ENCODE measurements around the gene SLC35A3. TPM values are rescaled to one million over a fixed set of nuclear protein-coding genes. Genes with fewer than 3 reads are reported as not detected.

The SLC35A3 gene
- total and polyA plus RNA-seq, 10 of the 15 experiments (the other 5 are each of a cell fraction or from before 2014, with no cell fraction given): 3.6 to 24.3 (median 15.4) TPM

- Histone ChIP-seq H3K9ac (ENCODE audit: control insufficient read depth, insufficient read depth, low read length) (no peak overlapping the region), H2AFZ (ENCODE audit: control insufficient read depth, low read depth, low read length) (no peak overlapping the region), H3K79me2 (ENCODE audit: control insufficient read depth, insufficient read depth, low read length) (no peaks in the 10 kb centered on the region), H3K4me2 (ENCODE audit: control insufficient read depth, insufficient read depth) (no peak overlapping the region), H4K20me1 (ENCODE audit: control insufficient read depth, insufficient read depth) (no peaks in the 10 kb centered on the region), H3K27me3 (replicated peaks in 1 of 2; ENCODE audit: control insufficient read depth in 2 of 2, insufficient read depth in 2 of 2, low read length in 1 of 2) (no peaks in the 10 kb centered on the region), H3K4me1 (ENCODE audit: control insufficient read depth, insufficient read depth, low read length) (no peaks in the 10 kb centered on the region), H3K9me3 (replicated peaks; ENCODE audit: control insufficient read depth, insufficient read depth, low read length) (no peaks in the 10 kb centered on the region; the same call in 2 of the 3 replicates), H3K27ac (ENCODE audit: control insufficient read depth, insufficient read depth) (no peak overlapping the region), H3K36me3 (ENCODE audit: control insufficient read depth in 2 of 2, insufficient read depth in 2 of 2, low read length in 1 of 2) (no peaks in the 10 kb centered on the region), H3K4me3 (no peak overlapping the region)
- ChIA-PET POLR2A (no interaction called here), CTCF (no interaction called here), SMC1A (ENCODE audit: uncharacterized antibody, unreplicated experiment) (no interaction called here), RAD21 (ENCODE audit: unreplicated experiment) (no interaction called here)
- no TSS peak for BruUV-seq (replicated peaks)
- no peak for FAIRE-seq
- intact Hi-C loops (cut with micrococcal nuclease; ENCODE audit: unreplicated experiment): no loop called here
- TF ChIP-seq RELA (IDR thresholded peaks at IDR 0.05; ENCODE audit: borderline replicate concordance, partially characterized antibody) (no peak), CHD4 (IDR thresholded peaks at IDR 0.05) (no peak), CUX1 (IDR thresholded peaks at IDR 0.05; ENCODE audit: insufficient replicate concordance, low read depth, low read length) (no peak)
- ATAC-seq: no peak
- DNase-seq (ENCODE audit: low read depth, low spot score): no peak
- in situ Hi-C loops (cut with MboI): no loop called here
These were observed 35.0 kb upstream of the SLC35A3 start for GRCh38 chr1:99934801-99935200.
